PFSK-1 (cell line): ENCODE measurements around the gene SORT1.

Experiments
- FOXP2 ChIP-seq: optimal IDR thresholded peaks from 2 replicates; pipeline ENCODE3; 2011; ENCODE audit warnings: borderline replicate concordance, control low read depth, inconsistent platforms; ENCODE audit not compliant: insufficient read depth; ENCODE audit errors: extremely low read length, extremely low read depth
- POLR2AphosphoS5 ChIP-seq: IDR thresholded peaks from 2 replicates; pipeline ENCODE4 v1.6.1; 2012; ENCODE audit warnings: low read depth, mild to moderate bottlenecking, control low read depth, low read length, moderate library complexity
- REST ChIP-seq, 2 experiments: IDR thresholded peaks; 2 replicates each; pipeline versions ENCODE4 v1.6.1 to v1.8.0; 2011 to 2012; ENCODE audit warnings: low read depth in 2 of 2, low read length in 2 of 2, control low read depth in 1 of 2, inconsistent platforms in 1 of 2, mild to moderate bottlenecking in 1 of 2, moderate library complexity in 1 of 2; ENCODE audit not compliant: insufficient read depth in 1 of 2
- SIN3A ChIP-seq: IDR thresholded peaks from 2 replicates; pipeline ENCODE4 v1.6.1; 2012; ENCODE audit warnings: mild to moderate bottlenecking, low read length, moderate library complexity, borderline replicate concordance; ENCODE audit not compliant: insufficient read depth
- TAF1 ChIP-seq: IDR thresholded peaks from 2 replicates; pipeline ENCODE4 v1.6.1; 2012; ENCODE audit warnings: low read length, control low read depth, borderline replicate concordance; ENCODE audit not compliant: insufficient read depth

The SORT1 gene

GRCh38 chr1:109369167-109369746 lies 28.5 kb downstream of the SORT1 start:
- TF ChIP-seq SIN3A (no peak), FOXP2 (no peak), POLR2AphosphoS5 (no peak), REST (IDR thresholded peaks at IDR 0.05; ENCODE audit: insufficient read depth in 1 of 2, low read depth in 2 of 2, low read length in 2 of 2) (no peak), TAF1 (no peak)

GRCh38 chr1:109368464-109368863 lies 29.3 kb downstream of the SORT1 start:
- TF ChIP-seq SIN3A (no peak), FOXP2 (no peak), REST (IDR thresholded peaks at IDR 0.05; ENCODE audit: insufficient read depth in 1 of 2, low read depth in 2 of 2, low read length in 2 of 2) (no peak), POLR2AphosphoS5 (no peak), TAF1 (no peak)

GRCh38 chr1:109367626-109368025 lies 30.1 kb downstream of the SORT1 start:
- TF ChIP-seq POLR2AphosphoS5 (no peak), SIN3A (no peak)

- no peak for TF ChIP-seq TAF1
- TF ChIP-seq FOXP2 = no peak
- TF ChIP-seq SIN3A = no peak
- no peak for TF ChIP-seq REST (IDR thresholded peaks at IDR 0.05; ENCODE audit: insufficient read depth in 1 of 2, low read depth in 2 of 2, low read length in 2 of 2)
- no peak for TF ChIP-seq POLR2AphosphoS5
Observed at GRCh38 chr1:109365642-109366204, 32.0 kb downstream of the SORT1 start.

- TF ChIP-seq FOXP2 (no peak), REST (IDR thresholded peaks at IDR 0.05; ENCODE audit: insufficient read depth in 1 of 2, low read depth in 2 of 2, low read length in 2 of 2) (no peak), TAF1 (no peak), POLR2AphosphoS5 (no peak), SIN3A (no peak)
Observed at GRCh38 chr1:109361649-109362048, 36.1 kb downstream of the SORT1 start.
